Activated naive CD4-positive, alpha-beta T cell treated with anti-CD3 and anti-CD28 coated beads, Interleukin-2, amount 50 U/mL, for 72 hours (primary cell): ENCODE results near the gene PSG11. TPM values are rescaled to one million over a fixed set of nuclear protein-coding genes. Genes with fewer than 3 reads are reported as not detected.
"Not testable (repeated sequence)": the region's sequence is repeated elsewhere in the genome, so short reads cannot be mapped to it uniquely, and the experiment has no call there.

Source experiments
- ATAC-seq, 2 donors: fragments of 150-1000 bp; cut with Tn5 transposase; 2 replicates each; pipeline ENCODE4 v1.10.0; 2021; ENCODE audit warnings: mild to moderate bottlenecking in 2 of 2, moderate library complexity in 2 of 2
- DNase-seq, 2 donors: peaks; one replicate each; pipeline ENCODE4 v3.0.0; 2021 to 2022; ENCODE audit warnings: low spot score in 2 of 2
- H3K27ac Mint-ChIP-seq, 2 donors: one replicate each; pipeline ENCODE4 v1.8.0; 2022; ENCODE audit warnings: mild to moderate bottlenecking in 2 of 2, mixed read lengths in 2 of 2
- H3K36me3 Mint-ChIP-seq, 2 donors: one replicate each; pipeline ENCODE4 v1.8.0; 2022; ENCODE audit warnings: mixed read lengths in 2 of 2
- H3K9me3 Mint-ChIP-seq, 2 donors: one replicate each; pipeline ENCODE4 v1.8.0; 2022; ENCODE audit warnings: mixed read lengths in 2 of 2
- total RNA-seq, 2 donors: library from RNA; stranded (reverse); gene quantifications; one replicate each; pipeline ENCODE4 v1.2.3, GENCODE V29; 2022

PSG11 gene
- total RNA-seq, result under 1 TPM in 1 of 2 donors, not detected in 1; 0.37 TPM

GRCh38 chr19:43026369-43026768 lies at the start of gene PSG11:
PSG11 (minus strand) TSS chr19:43026469; CDS start chr19:43026372, 97 bp downstream.
- not testable (repeated sequence) for H3K9me3 Mint-ChIP-seq, DNase-seq, H3K27ac Mint-ChIP-seq, H3K36me3 Mint-ChIP-seq, ATAC-seq

- H3K36me3 Mint-ChIP-seq, H3K27ac Mint-ChIP-seq, ATAC-seq, DNase-seq: not testable (repeated sequence)
- peaks cover 3 to 13% of the 10 kb centered on the region in 2 donors for H3K9me3 Mint-ChIP-seq
Measured at GRCh38 chr19:43062418-43062817, 36.1 kb upstream of the PSG11 start.

GRCh38 chr19:43061326-43061725 lies 35.1 kb upstream of the PSG11 start:
- DNase-seq, H3K27ac Mint-ChIP-seq, ATAC-seq: not testable (repeated sequence)
- Mint-ChIP-seq H3K9me3 (peaks cover 9 to 13% of the 10 kb centered on the region in 2 donors), H3K36me3 (peaks cover 6 to 17% of the 10 kb centered on the region in 2 donors)

GRCh38 chr19:43060254-43060653 lies 34.0 kb upstream of the PSG11 start:
- peaks cover 13 to 17% of the 10 kb centered on the region in 2 donors for H3K9me3 Mint-ChIP-seq
- peaks cover 6 to 26% of the 10 kb centered on the region in 2 donors for H3K36me3 Mint-ChIP-seq
- H3K27ac Mint-ChIP-seq, ATAC-seq, DNase-seq: not testable (repeated sequence)

- Mint-ChIP-seq H3K36me3 (peaks cover 6 to 33% of the 10 kb centered on the region in 2 donors), H3K9me3 (peaks cover 17 to 21% of the 10 kb centered on the region in 2 donors)
- DNase-seq, ATAC-seq, H3K27ac Mint-ChIP-seq: not testable (repeated sequence)
Measured at GRCh38 chr19:43059482-43059881, 33.2 kb upstream of the PSG11 start.

GRCh38 chr19:43058440-43058839 lies 32.2 kb upstream of the PSG11 start:
- Mint-ChIP-seq H3K9me3 (peaks cover 17 to 25% of the 10 kb centered on the region in 2 donors), H3K36me3 (peaks cover 6 to 33% of the 10 kb centered on the region in 2 donors)
- not testable (repeated sequence) for H3K27ac Mint-ChIP-seq, DNase-seq, ATAC-seq

GRCh38 chr19:43047966-43048365 lies 21.7 kb upstream of the PSG11 start:
- not testable (repeated sequence) for DNase-seq, H3K36me3 Mint-ChIP-seq, ATAC-seq, H3K27ac Mint-ChIP-seq, H3K9me3 Mint-ChIP-seq

- H3K36me3 Mint-ChIP-seq, H3K9me3 Mint-ChIP-seq, ATAC-seq, H3K27ac Mint-ChIP-seq, DNase-seq: not testable (repeated sequence)
Measured at GRCh38 chr19:43046578-43046977, 20.3 kb upstream of the PSG11 start.

GRCh38 chr19:43043492-43044180 lies 17.4 kb upstream of the PSG11 start:
- peak overlapping the region in 1 of 2 donors; percentile 55 for H3K27ac Mint-ChIP-seq
- not testable (repeated sequence) for H3K36me3 Mint-ChIP-seq, DNase-seq, ATAC-seq, H3K9me3 Mint-ChIP-seq

- ATAC-seq, H3K9me3 Mint-ChIP-seq, H3K36me3 Mint-ChIP-seq, DNase-seq, H3K27ac Mint-ChIP-seq: not testable (repeated sequence)
Measured at GRCh38 chr19:43031645-43032044, 5.4 kb upstream of the PSG11 start.

- no peaks in the 10 kb centered on the region for H3K9me3 Mint-ChIP-seq
- no peaks in the 10 kb centered on the region for H3K36me3 Mint-ChIP-seq
- no peak overlapping the region for H3K27ac Mint-ChIP-seq
- DNase-seq (no peak), ATAC-seq (no peak)
Measured at GRCh38 chr19:43028866-43029265, 2.6 kb upstream of the PSG11 start.

GRCh38 chr19:43027985-43028384 lies 1.7 kb upstream of the PSG11 start:
- H3K27ac Mint-ChIP-seq, DNase-seq, H3K9me3 Mint-ChIP-seq, ATAC-seq, H3K36me3 Mint-ChIP-seq: not testable (repeated sequence)

GRCh38 chr19:43027061-43027460 lies 792 bp upstream of the PSG11 start:
- H3K27ac Mint-ChIP-seq, H3K36me3 Mint-ChIP-seq, H3K9me3 Mint-ChIP-seq, ATAC-seq, DNase-seq: not testable (repeated sequence)

GRCh38 chr19:43022098-43022497 lies 4.2 kb downstream of the PSG11 start:
- H3K27ac Mint-ChIP-seq, DNase-seq, H3K9me3 Mint-ChIP-seq, H3K36me3 Mint-ChIP-seq, ATAC-seq: not testable (repeated sequence)

GRCh38 chr19:43021629-43022028 lies 4.6 kb downstream of the PSG11 start:
- peak overlapping the region in 1 of 2 donors; percentile 60 for H3K27ac Mint-ChIP-seq
- not testable (repeated sequence) for DNase-seq, H3K36me3 Mint-ChIP-seq, H3K9me3 Mint-ChIP-seq, ATAC-seq

- H3K27ac Mint-ChIP-seq, H3K9me3 Mint-ChIP-seq, H3K36me3 Mint-ChIP-seq, DNase-seq, ATAC-seq: not testable (repeated sequence)
Measured at GRCh38 chr19:43019588-43019987, 6.7 kb downstream of the PSG11 start.

- not testable (repeated sequence) for ATAC-seq, DNase-seq, H3K9me3 Mint-ChIP-seq, H3K36me3 Mint-ChIP-seq, H3K27ac Mint-ChIP-seq
Measured at GRCh38 chr19:43005841-43006240, 20.4 kb downstream of the PSG11 start.

- DNase-seq, H3K36me3 Mint-ChIP-seq, H3K9me3 Mint-ChIP-seq, ATAC-seq, H3K27ac Mint-ChIP-seq: not testable (repeated sequence)
Measured at GRCh38 chr19:43004846-43005245, 21.4 kb downstream of the PSG11 start.
